OCI-LY3 (cell line): ENCODE results near the gene ST7.

Experiments
- EZH2phosphoT487 ChIP-seq: fragments of 200-600 bp; shearing (Covaris generic); IDR thresholded peaks from 2 replicates; pipeline ENCODE4 v1.6.1; 2018; ENCODE audit warnings: antibody characterized with exemption, mixed run types, low read depth
- TF ChIP-seq, protein P1 (sequence below): fragments of 200-600, 300-600 bp; sonication (generic); IDR thresholded peaks from 2 replicates; pipeline ENCODE4 v1.5.1; 2014; ENCODE audit warnings: antibody characterized with exemption, low read length, low read depth

DNA sequence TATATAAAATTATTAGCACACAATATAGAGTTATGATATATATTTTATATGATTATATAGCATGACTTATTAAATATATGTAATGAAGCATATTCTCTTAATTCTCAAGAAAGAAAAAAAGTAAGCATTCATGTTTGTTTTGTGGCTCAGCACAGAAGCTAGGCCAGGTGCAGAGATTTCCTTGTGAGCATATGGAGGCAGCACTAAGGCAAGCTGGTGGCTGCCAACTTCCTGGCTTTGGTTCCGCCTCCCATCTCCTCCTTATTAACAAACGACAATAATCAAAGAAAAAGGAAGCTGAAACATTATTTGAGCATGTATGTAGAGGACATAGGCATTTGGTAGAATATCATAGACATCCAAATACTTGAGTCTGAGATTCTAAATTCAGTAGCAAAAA lies 130.3 kb downstream of the ST7 start:
- TF ChIP-seq, protein P1, sequence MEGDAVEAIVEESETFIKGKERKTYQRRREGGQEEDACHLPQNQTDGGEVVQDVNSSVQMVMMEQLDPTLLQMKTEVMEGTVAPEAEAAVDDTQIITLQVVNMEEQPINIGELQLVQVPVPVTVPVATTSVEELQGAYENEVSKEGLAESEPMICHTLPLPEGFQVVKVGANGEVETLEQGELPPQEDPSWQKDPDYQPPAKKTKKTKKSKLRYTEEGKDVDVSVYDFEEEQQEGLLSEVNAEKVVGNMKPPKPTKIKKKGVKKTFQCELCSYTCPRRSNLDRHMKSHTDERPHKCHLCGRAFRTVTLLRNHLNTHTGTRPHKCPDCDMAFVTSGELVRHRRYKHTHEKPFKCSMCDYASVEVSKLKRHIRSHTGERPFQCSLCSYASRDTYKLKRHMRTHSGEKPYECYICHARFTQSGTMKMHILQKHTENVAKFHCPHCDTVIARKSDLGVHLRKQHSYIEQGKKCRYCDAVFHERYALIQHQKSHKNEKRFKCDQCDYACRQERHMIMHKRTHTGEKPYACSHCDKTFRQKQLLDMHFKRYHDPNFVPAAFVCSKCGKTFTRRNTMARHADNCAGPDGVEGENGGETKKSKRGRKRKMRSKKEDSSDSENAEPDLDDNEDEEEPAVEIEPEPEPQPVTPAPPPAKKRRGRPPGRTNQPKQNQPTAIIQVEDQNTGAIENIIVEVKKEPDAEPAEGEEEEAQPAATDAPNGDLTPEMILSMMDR, result no peak
- no peak for TF ChIP-seq EZH2phosphoT487
